ENCODE results near the gene PODN. TPM values are rescaled to one million over a fixed set of nuclear protein-coding genes. Genes with fewer than 3 reads are reported as not detected.

The PODN gene
- total RNA-seq, 1 donor from 2014 or later = not detected

- POLR2A ChIA-PET = no interaction called here
- ATAC-seq (ENCODE audit: low read depth) = no peak
- H3K4me3 Mint-ChIP-seq = no peak overlapping the region
- H3K4me1 Mint-ChIP-seq = no peaks in the 10 kb centered on the region
- CTCF ChIA-PET = no interaction called here
- H3K9me3 Mint-ChIP-seq = no peaks in the 10 kb centered on the region
- intact Hi-C loops (cut with micrococcal nuclease) = no loop called here
- H3K36me3 Mint-ChIP-seq (ENCODE audit: low read depth) = peaks cover 70% of the 10 kb centered on the region
- no peak for DNase-seq
- TF ChIP-seq CTCF (IDR thresholded peaks at IDR 0.05) = no peak
- H3K27me3 Mint-ChIP-seq = no peaks in the 10 kb centered on the region
- no peak overlapping the region for H3K27ac Mint-ChIP-seq
Observed at GRCh38 chr1:53043271-53043670, 18.7 kb upstream of the PODN start.

DNA sequence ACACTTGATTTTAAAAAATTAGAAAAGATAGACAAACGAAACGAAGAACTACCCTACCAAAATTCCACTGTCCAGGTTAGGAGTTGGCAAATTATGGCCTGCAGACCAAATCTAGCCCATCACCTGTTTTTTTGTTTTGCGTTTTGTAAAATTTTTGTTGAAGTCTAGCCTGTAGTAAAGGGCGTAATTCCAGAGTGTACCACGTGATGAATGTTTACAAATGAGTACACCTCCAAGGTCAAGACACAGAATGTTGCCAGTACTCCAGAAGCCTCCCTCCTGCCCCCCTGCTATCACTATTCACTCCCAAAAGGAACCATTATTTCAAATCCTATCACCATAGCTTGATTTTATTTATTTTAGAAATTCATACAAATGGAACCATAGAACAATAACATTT lies 17.1 kb upstream of the PODN start:
- peaks cover 69% of the 10 kb centered on the region for H3K36me3 Mint-ChIP-seq (ENCODE audit: low read depth)
- DNase-seq (no peak), ATAC-seq (ENCODE audit: low read depth) (no peak)
- H3K27me3 Mint-ChIP-seq = no peaks in the 10 kb centered on the region
- ChIA-PET CTCF (no interaction called here), POLR2A (no interaction called here)
- intact Hi-C loops (cut with micrococcal nuclease) = no loop called here
- H3K4me3 Mint-ChIP-seq = no peak overlapping the region
- H3K27ac Mint-ChIP-seq = no peak overlapping the region
- no peak for TF ChIP-seq CTCF (IDR thresholded peaks at IDR 0.05)
- no peaks in the 10 kb centered on the region for H3K4me1 Mint-ChIP-seq
- H3K9me3 Mint-ChIP-seq = no peaks in the 10 kb centered on the region

DNA sequence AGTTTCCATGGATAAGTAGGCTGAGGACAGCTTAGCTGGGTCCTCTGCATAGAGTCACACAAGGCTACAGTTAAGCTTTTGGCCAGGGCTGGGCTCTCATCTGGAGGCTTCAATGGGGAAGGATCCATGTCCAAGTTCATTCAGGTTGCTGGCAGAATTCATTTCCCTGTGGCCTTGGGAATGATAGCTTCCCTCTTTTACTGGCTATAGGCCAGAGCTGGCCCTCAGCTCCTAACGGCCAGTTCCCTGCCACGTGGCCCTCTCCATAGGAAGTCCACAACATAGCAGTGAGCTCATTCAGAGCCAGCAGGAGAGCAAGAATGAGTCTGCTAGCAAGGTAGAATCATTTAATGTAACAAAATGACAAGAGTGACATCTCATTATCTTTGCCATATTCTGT lies 15.1 kb upstream of the PODN start:
- H3K36me3 Mint-ChIP-seq (ENCODE audit: low read depth) = peaks cover 66% of the 10 kb centered on the region
- DNase-seq (no peak), ATAC-seq (ENCODE audit: low read depth) (no peak)
- intact Hi-C loops (cut with micrococcal nuclease) = no loop called here
- no peaks in the 10 kb centered on the region for H3K9me3 Mint-ChIP-seq
- ChIA-PET POLR2A (no interaction called here), CTCF (no interaction called here)
- no peak overlapping the region for H3K27ac Mint-ChIP-seq
- H3K27me3 Mint-ChIP-seq = no peaks in the 10 kb centered on the region
- H3K4me3 Mint-ChIP-seq = no peak overlapping the region
- H3K4me1 Mint-ChIP-seq = no peaks in the 10 kb centered on the region
- no peak for TF ChIP-seq CTCF (IDR thresholded peaks at IDR 0.05)

DNA sequence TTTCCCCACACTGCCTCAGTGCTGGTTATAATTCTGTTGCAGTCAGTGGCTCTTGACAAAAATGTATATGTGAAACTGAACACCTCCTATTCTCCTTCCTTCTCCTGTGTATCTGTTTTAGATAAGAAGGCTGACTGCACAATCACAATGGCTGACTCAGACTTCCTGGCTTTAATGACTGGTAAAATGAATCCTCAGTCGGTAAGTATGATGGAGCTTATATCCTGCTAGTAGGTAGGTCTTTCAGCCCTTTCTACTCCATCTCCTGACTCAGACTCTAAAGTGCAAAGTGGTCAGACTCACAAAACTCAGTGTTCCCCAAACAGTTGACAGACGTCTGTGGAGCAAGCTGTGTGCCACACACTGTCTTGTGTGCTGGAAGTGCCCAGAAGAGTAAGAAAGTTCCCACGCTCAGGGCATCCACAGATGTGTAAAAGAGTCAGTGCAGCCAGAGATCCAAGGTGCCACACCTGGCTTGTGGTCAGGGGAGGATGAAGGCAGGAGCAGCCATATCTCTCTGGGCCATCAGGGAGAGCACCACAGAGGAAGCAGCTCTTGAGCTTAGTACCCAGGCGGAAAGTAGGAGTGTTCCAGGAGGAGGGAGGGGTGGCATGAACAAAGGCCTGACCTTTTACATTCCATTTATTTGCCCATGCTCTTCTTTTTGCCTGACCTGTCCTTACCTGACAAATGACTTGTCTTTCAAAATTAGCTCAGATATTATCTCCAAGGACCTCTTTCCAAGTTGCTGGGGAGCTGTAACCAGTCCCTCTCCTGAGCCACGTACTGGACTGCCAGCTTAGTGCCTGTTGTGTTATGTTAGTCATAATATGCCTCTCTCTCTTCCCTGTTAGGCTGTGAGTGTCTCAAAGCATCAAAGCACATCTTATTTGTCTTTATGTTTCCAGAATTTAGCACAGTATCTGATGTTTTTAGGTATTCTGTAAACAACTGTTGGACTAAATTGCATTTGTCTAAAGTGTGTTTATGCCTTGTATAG lies 14.0 kb upstream of the PODN start:
- Mint-ChIP-seq H3K27me3 (no peaks in the 10 kb centered on the region), H3K9me3 (no peaks in the 10 kb centered on the region), H3K4me1 (no peaks in the 10 kb centered on the region), H3K4me3 (no peak overlapping the region), H3K27ac (no peak overlapping the region), H3K36me3 (ENCODE audit: low read depth) (peaks cover 76% of the 10 kb centered on the region)
- intact Hi-C loops (cut with micrococcal nuclease) = no loop called here
- DNase-seq = no peak
- CTCF ChIA-PET = no interaction called here
- TF ChIP-seq CTCF (IDR thresholded peaks at IDR 0.05) = no peak
- no peak for ATAC-seq (ENCODE audit: low read depth)
- POLR2A ChIA-PET = no interaction called here

GRCh38 chr1:53048960-53049573 lies 12.9 kb upstream of the PODN start:
- TF ChIP-seq CTCF (IDR thresholded peaks at IDR 0.05) = no peak
- H3K27me3 Mint-ChIP-seq = no peaks in the 10 kb centered on the region
- H3K4me3 Mint-ChIP-seq = no peak overlapping the region
- no peaks in the 10 kb centered on the region for H3K9me3 Mint-ChIP-seq
- DNase-seq (no peak), ATAC-seq (ENCODE audit: low read depth) (no peak)
- H3K4me1 Mint-ChIP-seq = no peaks in the 10 kb centered on the region
- H3K27ac Mint-ChIP-seq = no peak overlapping the region
- ChIA-PET CTCF (no interaction called here), POLR2A (no interaction called here)
- H3K36me3 Mint-ChIP-seq (ENCODE audit: low read depth) = peaks cover 86% of the 10 kb centered on the region
- intact Hi-C loops (cut with micrococcal nuclease) = no loop called here

All from activated B cell treated with CpG ODN at 0.5 μM for 24 hours (primary cell).